GM20000 (cell line): ENCODE results near the gene GRID2.

Experiments
- DNase-seq: peaks from one replicate; pipeline ENCODE4 v3.0.0; 2012; ENCODE audit warnings: low spot score
- CTCF ChIP-seq: IDR thresholded peaks from 2 replicates; pipeline ENCODE4 v1.5.1; 2012; ENCODE audit warnings: mild to moderate bottlenecking, control low read depth; ENCODE audit errors: extremely low read depth, missing control alignments

The GRID2 gene

GRCh38 chr4:93501244-93501643 lies 1197.5 kb downstream of the GRID2 start:
- no peak for DNase-seq

GRCh38 chr4:93501946-93502345 lies 1198.2 kb downstream of the GRID2 start:
- no peak for TF ChIP-seq CTCF
- no peak for DNase-seq

More at GRCh38 chr4:93501244-93501643, 1197.5 kb downstream of the GRID2 start:
- no peak for TF ChIP-seq CTCF

- no peak for TF ChIP-seq CTCF
- DNase-seq, result no peak
Observed at GRCh38 chr4:93502991-93503390, 1199.2 kb downstream of the GRID2 start.

GRCh38 chr4:93513851-93514250 lies 1210.1 kb downstream of the GRID2 start:
- no peak for DNase-seq
- no peak for TF ChIP-seq CTCF

- no peak for TF ChIP-seq CTCF
- DNase-seq, result no peak
Observed at GRCh38 chr4:93515208-93515607, 1211.4 kb downstream of the GRID2 start.

- TF ChIP-seq CTCF, result no peak
- no peak for DNase-seq
Observed at GRCh38 chr4:93529692-93530372, 1226.1 kb downstream of the GRID2 start.

- TF ChIP-seq CTCF, result no peak
- DNase-seq, result no peak
Observed at GRCh38 chr4:93532234-93532633, 1228.5 kb downstream of the GRID2 start.
